Measurements from ENCODE around the gene CNTNAP2.
"Not testable (repeated sequence)": the region's sequence is repeated elsewhere in the genome, so short reads cannot be mapped to it uniquely, and the experiment has no call there.

Gene CNTNAP2

DNA sequence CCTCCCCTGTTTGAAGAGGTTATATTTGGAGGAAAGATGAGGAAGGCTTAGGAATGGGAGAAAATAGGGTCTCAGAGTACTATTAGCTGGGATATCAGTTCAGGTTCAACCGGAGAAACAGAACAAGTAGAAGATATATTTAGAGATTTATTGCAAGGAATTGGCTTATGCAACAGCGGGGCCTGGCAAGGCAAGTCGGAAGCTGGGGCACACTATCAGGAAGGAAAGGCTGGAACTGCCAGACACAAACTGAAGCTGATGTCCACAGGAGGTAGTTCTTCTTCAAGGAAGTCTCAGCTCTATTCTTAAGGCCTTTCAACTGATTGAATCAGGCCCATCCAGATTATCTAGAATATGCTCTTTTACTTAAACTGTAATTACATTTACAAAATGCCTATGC, 1534.4 kb downstream of the CNTNAP2 start:
- no peak for DNase-seq (ENCODE audit: low read depth)

DNA sequence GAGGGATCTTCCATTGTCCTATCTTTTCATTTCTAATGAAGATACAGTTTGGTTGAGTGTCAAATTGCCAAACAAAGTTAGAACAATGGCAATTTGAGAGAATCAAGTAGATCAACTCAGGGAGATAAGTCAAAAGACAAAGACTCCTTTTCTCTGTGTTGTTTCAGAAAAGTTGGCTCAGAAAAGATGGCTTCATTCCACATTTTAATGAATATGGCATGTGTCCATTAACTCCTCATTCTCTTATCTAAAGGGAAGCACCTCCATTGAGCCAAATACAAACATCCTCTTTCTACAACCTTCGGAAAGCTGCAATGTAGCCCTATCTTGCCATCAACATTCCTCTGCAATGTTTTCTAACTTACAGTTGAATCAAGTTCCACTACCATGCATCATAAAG, 1535.0 kb downstream of the CNTNAP2 start:
- no peak for DNase-seq (ENCODE audit: low read depth)

DNA sequence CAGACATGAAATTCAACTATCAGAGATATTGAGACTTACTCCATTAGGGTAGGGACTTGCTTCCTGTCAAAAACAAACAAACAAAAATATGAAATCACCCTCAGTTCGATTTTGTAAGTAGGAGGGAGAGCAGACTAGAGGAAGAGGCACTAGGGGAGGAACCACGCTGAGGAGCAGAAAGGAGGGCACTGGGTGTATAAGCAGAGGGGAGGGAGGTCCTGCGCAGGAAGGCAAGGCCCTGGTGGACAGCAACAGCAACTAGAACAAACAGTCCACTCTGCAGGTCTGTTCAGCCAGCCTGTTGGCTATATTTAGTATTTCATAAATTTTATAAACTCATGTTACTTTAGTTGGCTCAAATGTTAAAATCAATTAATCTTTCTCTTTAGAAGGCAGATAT, 1536.9 kb downstream of the CNTNAP2 start:
- no peak for DNase-seq (ENCODE audit: low read depth)

DNA sequence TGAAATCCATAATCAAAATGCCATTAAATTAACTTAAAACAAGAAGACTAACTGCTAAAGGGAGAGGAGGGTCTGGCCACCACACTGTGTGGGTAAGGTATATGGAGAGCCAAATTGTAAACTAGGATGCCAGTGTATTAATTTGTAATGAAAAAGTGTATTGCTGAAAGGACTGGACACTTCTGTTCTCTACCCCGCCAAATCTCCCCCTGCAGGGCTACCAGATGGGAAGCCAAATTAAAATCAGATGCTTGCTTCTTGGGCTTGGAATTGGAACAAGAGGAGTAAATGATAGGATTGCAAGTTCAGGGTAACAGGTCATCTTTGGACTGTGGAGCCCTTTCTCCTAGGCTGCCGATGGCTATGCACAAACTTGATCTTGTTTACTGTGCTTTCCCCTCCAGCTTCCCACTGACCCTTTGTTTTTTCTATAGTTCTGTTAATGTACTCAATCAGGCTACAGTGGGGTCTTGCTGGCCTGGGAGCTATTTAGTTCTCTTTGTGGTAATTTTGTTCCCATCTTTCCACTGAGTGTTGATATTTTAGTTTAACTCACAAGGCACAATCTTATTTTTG, 1541.9 kb downstream of the CNTNAP2 start:
- DNase-seq (ENCODE audit: low read depth): no peak

DNA sequence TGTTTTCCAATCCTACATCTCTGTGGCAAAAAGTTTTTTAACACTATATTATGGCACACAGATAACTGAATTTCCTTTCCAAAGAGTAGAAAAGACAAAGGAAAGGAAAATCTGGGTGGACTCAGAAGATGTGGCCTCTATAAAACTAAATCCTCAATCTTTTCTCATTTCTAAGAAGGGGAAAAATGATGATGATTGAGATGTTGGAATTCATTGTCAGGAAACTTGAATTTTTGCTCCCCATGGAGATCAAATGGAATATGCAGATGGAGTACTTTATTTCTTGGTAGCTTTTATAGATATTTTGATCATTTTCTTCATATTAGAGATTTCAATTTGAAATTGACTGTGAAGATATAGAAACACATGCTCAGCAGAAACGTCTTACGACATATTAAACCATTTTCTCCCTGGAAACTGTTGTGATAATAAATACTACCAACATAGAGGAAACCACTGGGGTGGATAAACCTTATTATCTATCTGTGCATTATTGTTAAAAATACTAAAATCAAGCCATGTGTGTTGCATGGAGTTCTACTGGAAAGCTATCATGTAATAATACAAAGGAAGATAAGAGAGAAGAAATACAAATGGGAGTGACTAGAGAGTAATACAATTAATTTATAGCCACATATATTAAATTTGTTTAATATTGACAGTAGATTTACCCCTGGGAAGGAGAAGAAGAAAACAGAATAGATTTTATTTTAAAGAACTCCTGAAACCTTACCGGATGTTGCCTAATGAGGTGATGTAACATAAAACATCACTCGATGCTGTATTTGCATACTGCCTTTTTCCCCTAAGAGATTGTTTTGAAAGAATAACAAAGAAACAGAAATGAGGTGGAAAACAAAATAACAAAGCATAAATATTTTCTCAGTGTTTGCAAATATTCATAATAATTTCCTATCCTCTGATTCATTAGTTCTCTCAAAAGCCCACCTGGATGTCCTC, 1542.7 kb downstream of the CNTNAP2 start:
- no peak for DNase-seq (ENCODE audit: low read depth)

DNA sequence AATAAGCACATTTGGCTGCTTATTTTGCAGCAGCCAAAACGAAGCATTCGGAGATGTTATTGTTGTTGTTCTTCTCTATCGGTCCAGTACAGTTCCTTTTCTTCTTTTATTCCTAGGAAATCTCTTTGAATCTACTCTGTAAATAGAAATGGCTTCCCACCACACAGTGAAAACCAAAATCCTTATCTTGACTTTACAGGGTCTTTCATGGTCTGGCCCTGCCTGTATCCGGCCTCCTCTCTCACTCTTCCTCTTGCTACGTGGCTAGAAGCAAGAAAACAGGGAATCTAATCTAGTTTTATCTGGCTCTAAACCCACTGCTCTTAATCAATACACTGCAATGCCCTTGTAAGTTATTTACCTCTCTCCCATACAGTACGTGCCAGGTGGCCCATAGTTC, 1547.9 kb downstream of the CNTNAP2 start:
- no peak for DNase-seq (ENCODE audit: low read depth)

DNA sequence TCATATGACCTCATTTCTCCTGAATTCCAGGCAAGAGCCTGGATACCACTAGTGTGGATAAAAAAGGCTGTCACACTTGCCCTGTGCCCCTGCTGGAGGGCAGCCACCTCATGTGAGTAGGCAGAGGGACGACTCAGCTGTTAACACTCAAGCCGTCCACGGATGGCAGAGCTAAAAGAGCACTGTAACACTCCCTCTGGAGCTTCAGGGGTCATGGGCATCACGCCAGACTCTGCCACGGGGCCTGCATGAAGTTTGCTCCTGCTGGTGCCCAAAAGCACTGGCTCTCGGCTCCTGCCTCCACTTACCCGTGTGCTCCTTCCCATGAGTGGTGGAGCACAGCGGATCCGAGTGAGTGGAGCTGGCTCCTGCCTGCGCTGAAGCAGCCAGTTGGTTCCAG, 1554.2 kb downstream of the CNTNAP2 start:
- no peak for DNase-seq (ENCODE audit: low read depth)

DNA sequence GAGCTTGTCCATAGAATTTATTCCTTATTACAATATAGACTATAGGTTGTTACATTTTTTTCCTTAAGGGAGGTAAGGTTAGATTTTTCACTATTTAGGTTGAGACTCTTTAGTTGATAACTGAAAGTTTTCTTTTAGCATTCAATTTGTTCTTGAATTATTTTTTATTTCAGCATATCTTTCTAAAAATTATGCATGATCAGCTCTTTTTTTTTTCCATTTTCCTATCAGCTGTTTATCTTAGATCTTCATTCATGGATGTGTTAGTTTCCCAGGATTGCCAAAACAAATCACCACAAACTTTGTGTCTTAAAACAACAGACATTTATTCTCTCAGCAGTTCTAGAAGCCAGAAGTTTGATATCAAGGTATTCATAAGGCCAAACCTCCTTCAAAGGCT, 1558.1 kb downstream of the CNTNAP2 start:
- no peak for DNase-seq (ENCODE audit: low read depth)

DNA sequence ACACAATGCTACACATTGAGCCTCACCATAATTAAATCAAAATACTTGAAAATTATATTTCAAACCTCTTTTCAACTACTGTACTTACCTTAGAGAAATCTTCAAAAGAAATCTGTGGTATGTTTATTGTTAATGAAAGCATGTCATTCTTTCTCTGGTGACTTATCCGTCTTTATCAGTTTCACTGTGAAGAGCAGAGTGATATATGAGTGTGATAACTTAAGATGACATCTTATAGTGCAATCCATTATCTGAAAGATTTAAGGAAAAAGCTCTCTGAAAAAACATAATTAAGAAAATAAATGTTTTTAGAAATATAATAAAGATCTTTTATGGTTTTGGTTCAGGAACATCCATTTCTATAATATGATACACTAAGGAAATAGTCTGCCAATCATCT, 1562.3 kb downstream of the CNTNAP2 start:
- DNase-seq (ENCODE audit: low read depth): no peak

DNA sequence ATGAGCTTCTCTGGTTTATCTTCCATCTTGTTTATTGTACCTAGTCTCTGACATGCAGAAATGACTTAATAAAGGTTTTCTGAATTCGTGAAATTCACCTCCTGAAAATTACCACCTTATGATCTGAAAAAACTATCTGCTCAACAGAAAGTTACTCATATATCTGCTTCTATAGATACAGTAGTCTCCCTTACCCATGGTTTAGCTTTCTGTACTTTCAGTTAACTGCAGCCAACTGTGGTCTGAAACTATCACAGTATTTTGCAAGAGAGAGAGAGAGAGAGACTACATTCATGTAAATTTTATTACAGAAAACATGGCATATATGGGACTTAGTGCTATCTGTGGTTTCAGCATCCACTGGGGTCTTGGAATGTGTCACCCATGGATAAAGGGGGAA, 1564.9 kb downstream of the CNTNAP2 start:
- no peak for DNase-seq (ENCODE audit: low read depth)

DNA sequence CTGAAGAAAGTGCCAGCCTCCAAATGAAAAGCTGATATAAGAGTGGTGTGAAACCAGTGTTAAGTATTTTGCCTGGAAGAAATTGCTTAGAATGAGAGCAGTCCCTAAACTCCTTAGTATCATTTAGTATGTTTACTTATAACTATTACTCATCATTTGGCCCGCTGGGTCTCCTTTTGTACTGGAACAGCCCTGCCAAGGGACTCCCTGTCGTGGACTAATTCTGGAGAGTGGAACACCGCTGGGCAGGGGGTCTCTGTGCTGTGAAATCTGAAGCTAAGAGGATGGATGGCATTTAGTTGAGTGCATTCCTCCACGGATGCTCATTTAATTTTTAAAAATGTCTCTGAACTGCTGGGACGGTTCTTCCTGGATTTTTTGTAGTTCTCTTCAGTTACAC, 1584.1 kb downstream of the CNTNAP2 start:
- no peak for DNase-seq (ENCODE audit: low read depth)

DNA sequence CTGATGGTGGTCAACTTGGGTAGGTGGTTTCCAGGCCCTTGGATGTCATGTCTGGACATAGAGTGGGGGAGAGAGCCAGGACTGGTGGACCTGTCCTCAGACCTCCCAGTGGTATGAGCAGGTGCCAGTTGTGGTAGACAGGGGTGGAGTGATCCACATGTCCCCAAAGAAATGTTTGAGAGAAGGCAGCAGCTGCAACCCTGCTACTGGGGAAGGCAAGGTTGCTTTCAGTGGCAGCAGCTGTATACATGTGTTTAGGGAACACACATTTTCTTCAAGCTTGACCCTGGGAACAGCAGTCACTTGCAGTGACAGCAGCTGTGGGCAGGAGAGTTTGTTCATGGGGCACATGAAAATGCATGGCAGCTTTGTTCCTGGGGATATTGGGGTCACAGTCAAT, 1591.3 kb downstream of the CNTNAP2 start:
- DNase-seq (ENCODE audit: low read depth): no peak

DNA sequence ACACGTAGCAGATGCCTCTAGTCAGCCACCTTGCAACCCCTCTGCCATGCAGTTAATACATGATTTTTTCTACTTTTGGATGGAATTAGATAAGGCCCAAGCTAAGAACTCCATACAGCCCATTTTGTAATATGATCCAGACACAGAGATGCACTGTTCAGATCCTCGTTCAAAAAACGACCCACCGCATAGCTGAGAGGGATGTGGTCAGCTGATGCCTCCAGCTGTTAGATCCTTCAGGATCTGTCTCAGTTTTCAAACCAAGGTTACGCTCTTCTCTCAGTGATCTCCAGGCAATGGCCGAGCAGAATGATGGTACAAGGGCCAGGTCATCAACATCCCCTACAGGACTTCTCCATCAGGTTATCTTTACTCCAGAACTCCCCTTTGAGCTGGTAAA, 1592.3 kb downstream of the CNTNAP2 start:
- no peak for DNase-seq (ENCODE audit: low read depth)

DNA sequence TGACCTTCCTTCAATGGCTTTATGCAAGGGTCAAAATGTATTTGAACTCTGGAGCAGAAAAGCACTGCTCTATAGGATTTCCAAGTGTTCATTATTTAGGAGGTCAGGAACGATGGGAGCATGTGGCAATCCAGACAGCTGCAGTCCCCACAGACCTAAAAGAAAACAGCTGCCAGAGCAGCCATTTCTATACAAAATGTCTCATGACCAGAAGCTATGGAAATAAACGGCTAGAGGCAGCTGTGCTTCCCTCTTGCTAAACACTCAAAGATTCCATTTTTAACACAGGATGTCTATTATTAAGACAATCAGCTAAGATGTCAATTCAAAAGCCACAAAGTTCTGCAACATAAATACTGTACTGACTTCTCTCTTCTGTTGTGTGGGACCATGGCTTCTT, 1594.8 kb downstream of the CNTNAP2 start:
- DNase-seq (ENCODE audit: low read depth): no peak

DNA sequence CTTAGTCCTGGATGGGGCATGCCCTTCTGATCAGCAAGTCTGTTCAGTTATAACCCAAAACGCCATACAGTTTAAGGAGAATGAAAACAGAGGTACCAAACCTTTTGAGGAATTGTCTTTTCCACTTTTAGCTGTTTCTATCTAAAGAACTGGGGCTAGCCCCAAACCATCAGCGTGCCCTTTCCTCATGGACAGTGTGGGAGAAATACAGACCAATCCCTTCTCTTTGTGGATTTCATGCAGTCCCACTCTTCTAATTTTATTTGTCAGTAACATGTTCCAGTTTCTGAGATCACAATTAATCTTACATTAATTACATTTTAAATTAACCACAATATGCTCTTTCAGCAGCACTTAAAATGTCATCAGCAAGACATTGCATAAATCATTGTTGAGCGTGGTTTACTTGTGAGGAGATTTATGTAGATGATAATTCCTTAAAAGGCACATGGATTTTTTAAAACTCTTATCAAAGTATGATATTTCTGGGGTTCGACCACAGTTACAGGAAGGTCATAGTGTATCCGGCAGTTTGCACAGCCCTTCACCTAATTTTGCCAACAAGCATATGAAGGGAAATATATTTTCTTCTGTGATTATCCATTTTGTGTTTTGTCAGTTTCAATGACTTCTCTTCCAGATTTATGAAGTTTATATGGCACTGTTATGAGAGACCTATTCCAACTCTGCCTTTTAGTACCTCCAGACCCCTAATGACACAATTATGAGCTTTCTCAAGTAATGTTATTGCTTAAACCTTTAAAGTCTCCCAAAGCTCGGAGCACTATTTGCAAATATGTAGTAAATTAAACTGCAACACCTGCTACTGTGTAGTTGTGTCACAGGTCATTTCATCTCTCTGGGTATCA, 1605.6 kb downstream of the CNTNAP2 start:
- no peak for DNase-seq (ENCODE audit: low read depth)

DNA sequence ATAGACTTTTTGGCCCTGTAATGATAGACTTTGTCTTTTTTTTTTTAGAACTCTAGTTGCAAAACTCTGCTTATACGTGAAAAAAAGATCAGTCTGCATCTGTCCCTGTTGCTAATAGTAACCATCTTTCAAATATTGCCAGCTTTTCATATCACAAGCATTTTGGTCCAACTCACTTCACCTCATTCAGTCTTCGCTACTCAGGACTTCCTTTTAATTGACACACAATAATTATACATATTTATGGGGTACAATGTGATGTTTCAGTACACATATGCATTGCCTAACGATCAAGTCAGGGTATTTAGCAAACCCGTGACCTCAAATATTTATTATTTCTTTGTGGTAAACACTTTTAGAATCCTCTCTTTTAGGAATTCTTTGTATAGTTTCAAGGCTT, 1606.9 kb downstream of the CNTNAP2 start:
- DNase-seq (ENCODE audit: low read depth): no peak

DNA sequence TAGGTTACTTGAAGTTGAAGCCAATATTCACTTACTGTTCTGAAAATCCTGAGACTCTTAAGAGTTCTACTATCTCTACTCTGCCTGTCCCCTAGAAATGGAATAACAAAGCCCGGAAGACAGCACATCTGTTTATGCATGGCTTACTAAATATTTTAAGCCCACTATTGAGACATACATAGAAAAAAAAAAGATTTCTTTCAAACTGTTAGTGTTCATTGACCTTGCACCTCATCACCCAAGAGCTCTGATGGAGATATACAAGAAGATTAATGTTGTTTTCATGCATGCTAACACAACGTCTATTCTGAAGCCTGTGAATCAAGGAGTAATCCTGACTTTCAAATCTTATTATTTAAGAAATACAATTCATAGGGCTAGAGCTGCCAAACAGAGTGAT, 1614.7 kb downstream of the CNTNAP2 start:
- DNase-seq (ENCODE audit: low read depth): no peak

DNA sequence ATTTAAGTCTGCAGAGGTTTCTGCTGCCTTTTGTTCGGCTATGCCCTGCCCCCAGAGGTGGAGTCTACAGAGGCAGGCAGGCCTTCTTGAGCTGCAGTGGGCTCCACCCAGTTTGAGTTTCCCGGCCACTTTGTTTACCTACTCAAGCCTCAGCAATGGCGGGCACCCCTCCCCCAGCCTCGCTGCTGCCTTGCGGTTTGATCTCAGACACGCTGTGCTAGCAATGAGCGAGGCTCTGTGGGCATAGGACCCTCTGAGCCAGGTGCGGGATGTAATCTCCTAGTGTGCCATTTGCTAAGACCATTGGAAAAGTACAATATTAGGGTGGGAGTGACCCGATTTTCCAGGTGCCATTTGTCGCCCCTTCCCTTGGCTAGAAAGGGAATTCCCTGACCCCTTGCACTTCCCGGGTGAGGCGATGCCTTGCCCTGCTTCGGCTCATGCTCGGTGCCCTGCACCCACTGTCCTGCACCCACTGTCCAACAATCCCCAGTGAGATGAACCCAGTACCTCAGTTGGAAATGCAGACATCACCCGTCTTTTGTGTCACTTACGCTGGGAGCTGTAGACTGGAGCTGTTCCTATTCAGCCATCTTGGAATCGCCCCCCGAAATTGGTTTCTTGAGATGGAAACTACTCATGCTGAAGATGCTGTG, 1621.1 kb downstream of the CNTNAP2 start:
- DNase-seq (ENCODE audit: low read depth): not testable (repeated sequence)

DNA sequence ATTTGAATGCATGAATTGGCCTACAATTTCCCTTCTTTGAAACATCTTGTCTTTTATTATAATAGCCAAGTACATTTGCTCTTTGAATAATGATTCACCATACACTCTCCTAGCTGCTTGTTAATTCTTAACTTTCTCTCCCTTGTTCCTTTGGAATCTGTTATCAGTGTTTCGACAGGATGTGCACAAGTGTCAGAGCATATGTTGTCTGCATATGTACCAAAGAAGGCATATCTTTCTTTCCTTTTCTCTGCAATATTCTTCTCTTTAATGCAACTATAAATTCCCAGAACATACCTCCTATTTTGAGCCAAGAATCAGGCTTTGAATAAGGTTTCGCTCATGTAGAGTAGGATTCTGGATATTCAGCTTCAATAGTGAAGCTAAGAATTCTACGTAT, 1625.7 kb downstream of the CNTNAP2 start:
- no peak for DNase-seq (ENCODE audit: low read depth)

DNA sequence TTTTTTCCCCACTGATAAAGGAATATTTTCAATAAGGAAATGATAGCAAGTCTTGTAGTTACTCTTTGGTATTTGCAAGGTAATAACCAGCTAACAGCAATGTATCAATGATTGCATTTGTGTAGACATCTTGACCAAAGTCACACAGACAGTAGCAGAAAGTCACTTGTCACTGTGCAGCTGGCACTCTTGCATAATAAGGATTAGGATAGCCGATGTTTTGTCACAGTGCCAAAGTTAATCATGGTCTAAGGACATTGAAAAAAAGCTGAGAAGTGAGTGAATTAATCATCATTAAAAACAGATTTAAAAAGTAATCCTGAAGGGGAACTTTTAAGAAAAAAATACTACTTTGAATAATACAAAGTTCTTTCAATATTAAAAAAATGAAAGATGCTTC, 1639.7 kb downstream of the CNTNAP2 start:
- DNase-seq (ENCODE audit: low read depth): no peak

DNA sequence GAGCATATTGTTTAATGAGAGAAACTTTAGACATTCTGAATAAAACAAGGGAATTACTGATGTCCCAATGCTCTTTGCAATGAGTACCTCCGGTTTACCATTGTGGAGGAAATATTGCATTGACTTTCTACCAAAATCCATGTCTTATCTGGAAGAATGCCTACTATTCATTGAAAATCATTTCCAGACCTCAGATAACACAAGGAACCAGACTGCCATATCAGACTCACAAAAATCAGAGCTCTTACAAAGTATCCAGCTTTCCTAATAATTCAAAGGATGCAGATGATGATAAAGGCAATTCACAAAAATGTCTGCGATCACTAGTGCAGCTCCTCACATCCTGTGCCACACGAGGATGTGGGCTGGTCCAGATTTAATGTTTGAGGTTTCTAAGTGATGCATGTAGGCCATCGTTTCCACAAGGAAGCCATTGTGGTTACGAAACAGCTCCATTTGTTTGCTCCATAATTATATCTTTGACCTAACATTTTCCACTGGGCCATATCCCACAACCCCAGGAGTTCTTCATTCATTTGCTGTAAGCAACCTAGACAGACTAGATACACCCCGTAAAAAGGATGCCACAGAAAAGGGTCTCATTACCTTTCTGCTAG, 1642.8 kb downstream of the CNTNAP2 start:
- DNase-seq (ENCODE audit: low read depth): no peak

DNA sequence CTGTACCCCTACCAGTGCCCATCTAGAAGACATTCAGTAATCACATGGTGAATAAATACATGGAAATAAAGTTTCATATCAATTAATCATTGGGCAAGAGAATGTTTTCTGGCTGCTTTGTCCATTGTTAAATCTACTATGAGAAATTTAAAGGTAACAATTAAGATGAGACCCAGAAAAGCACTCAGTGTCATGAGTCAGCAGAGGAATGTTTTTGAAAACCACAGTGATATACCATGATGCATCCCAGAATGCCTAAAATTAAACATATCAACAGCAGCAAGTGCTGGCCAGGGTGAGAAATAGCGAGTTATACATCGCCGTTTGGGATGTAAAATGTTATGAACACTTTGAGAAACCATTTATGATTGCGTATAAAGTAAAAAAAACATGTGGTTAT, 1648.7 kb downstream of the CNTNAP2 start:
- DNase-seq (ENCODE audit: low read depth): no peak
